ENCODE results near the gene SLC37A3. TPM values are rescaled to one million over a fixed set of nuclear protein-coding genes. Genes with fewer than 3 reads are reported as not detected.

SLC37A3 gene
- total and polyA plus RNA-seq, 2 of the 13 experiments (the other 11 are each of a cell fraction or from before 2014, with no cell fraction given) = 21.3 to 27.9 TPM

DNA sequence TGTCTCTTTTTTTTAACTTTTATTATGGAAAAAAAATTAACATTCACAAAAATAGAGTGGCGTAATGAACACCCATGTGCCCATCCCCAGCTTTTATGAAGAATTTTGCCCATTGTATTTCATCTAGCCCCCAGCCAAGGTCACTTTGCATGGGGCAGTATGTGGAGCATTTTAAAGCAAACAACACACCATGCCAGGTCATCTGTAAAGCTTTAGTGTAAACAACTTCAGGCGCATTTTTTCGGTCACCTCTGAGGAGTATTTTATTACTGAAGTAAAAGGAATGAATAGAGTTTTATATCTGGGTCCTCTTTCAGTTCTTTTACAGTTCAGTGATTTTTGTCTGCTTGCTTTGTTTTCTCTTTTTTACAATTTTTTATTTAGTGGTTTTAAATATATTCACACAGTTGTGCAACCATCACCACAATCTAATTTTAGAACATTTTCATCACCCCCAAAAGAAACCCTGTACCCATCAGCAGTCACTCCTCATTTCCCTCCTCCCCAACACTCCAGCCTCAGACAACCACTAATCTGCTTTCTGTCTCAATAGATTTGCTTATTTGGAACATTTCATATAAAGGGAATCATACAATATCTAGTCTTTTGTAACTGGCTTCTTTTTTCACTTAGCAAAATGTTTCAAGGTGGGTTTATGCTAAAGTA lies 87.9 kb downstream of the SLC37A3 start (continued):
- TF ChIP-seq, protein P1, sequence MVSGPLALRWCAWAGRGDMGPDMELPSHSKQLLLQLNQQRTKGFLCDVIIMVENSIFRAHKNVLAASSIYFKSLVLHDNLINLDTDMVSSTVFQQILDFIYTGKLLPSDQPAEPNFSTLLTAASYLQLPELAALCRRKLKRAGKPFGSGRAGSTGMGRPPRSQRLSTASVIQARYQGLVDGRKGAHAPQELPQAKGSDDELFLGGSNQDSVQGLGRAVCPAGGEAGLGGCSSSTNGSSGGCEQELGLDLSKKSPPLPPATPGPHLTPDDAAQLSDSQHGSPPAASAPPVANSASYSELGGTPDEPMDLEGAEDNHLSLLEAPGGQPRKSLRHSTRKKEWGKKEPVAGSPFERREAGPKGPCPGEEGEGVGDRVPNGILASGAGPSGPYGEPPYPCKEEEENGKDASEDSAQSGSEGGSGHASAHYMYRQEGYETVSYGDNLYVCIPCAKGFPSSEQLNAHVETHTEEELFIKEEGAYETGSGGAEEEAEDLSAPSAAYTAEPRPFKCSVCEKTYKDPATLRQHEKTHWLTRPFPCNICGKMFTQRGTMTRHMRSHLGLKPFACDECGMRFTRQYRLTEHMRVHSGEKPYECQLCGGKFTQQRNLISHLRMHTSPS (CRISPR knock-in tag; IDR thresholded peaks at IDR 0.05; ENCODE audit: low read depth) = peak; percentile 64; the same call in 1 of the 2 replicates
- TF ChIP-seq NFIC (IDR thresholded peaks at IDR 0.05; ENCODE audit: low read length) (peak; percentile 64; the same call in 1 of the 2 replicates), ERF (CRISPR knock-in tag; IDR thresholded peaks at IDR 0.05) (no peak), ZNF670 (CRISPR knock-in tag; IDR thresholded peaks at IDR 0.05; ENCODE audit: borderline replicate concordance) (no peak), ATAD3A (CRISPR knock-in tag; IDR thresholded peaks at IDR 0.05) (no peak), SIX1 (CRISPR knock-in tag; IDR thresholded peaks at IDR 0.05; ENCODE audit: borderline replicate concordance) (no peak), PAF1 (CRISPR knock-in tag; IDR thresholded peaks at IDR 0.05) (no peak), ZNF761 (CRISPR knock-in tag; conservative IDR thresholded peaks at IDR 0.05) (no peak), ZSCAN20 (CRISPR knock-in tag; IDR thresholded peaks at IDR 0.05; ENCODE audit: borderline replicate concordance) (no peak), SKIL (CRISPR knock-in tag; IDR thresholded peaks at IDR 0.05; ENCODE audit: borderline replicate concordance) (no peak), ZNF350 (CRISPR knock-in tag; IDR thresholded peaks at IDR 0.05; ENCODE audit: borderline replicate concordance, low read depth) (no peak), HNF1B (CRISPR knock-in tag; IDR thresholded peaks at IDR 0.05) (no peak), HDAC1 (CRISPR knock-in tag; IDR thresholded peaks at IDR 0.05) (peak; percentile 37; the same call in 1 of the 2 replicates), ZNF34 (CRISPR knock-in tag; IDR thresholded peaks at IDR 0.05; ENCODE audit: borderline replicate concordance) (no peak), SAP130 (CRISPR knock-in tag; IDR thresholded peaks at IDR 0.05; ENCODE audit: low read depth) (peak; percentile 34; the same call in 1 of the 2 replicates), ARHGAP35 (CRISPR knock-in tag; IDR thresholded peaks at IDR 0.05; ENCODE audit: borderline replicate concordance) (no peak)
- TF ChIP-seq, protein P2, sequence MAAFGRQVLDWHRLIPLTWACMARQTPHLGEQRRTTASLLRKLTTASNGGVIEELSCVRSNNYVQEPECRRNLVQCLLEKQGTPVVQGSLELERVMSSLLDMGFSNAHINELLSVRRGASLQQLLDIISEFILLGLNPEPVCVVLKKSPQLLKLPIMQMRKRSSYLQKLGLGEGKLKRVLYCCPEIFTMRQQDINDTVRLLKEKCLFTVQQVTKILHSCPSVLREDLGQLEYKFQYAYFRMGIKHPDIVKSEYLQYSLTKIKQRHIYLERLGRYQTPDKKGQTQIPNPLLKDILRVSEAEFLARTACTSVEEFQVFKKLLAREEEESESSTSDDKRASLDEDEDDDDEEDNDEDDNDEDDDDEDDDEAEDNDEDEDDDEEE (CRISPR knock-in tag; IDR thresholded peaks at IDR 0.05) = no peak
- TF ChIP-seq, protein P3, sequence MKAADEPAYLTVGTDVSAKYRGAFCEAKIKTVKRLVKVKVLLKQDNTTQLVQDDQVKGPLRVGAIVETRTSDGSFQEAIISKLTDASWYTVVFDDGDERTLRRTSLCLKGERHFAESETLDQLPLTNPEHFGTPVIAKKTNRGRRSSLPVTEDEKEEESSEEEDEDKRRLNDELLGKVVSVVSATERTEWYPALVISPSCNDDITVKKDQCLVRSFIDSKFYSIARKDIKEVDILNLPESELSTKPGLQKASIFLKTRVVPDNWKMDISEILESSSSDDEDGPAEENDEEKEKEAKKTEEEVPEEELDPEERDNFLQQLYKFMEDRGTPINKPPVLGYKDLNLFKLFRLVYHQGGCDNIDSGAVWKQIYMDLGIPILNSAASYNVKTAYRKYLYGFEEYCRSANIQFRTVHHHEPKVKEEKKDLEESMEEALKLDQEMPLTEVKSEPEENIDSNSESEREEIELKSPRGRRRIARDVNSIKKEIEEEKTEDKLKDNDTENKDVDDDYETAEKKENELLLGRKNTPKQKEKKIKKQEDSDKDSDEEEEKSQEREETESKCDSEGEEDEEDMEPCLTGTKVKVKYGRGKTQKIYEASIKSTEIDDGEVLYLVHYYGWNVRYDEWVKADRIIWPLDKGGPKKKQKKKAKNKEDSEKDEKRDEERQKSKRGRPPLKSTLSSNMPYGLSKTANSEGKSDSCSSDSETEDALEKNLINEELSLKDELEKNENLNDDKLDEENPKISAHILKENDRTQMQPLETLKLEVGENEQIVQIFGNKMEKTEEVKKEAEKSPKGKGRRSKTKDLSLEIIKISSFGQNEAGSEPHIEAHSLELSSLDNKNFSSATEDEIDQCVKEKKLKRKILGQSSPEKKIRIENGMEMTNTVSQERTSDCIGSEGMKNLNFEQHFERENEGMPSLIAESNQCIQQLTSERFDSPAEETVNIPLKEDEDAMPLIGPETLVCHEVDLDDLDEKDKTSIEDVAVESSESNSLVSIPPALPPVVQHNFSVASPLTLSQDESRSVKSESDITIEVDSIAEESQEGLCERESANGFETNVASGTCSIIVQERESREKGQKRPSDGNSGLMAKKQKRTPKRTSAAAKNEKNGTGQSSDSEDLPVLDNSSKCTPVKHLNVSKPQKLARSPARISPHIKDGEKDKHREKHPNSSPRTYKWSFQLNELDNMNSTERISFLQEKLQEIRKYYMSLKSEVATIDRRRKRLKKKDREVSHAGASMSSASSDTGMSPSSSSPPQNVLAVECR (CRISPR knock-in tag; IDR thresholded peaks at IDR 0.05; ENCODE audit: borderline replicate concordance) = no peak

All from HepG2 (cell line).